Measurements from ENCODE around the gene OR7E24.
"Not testable (repeated sequence)": the region's sequence is repeated elsewhere in the genome, so short reads cannot be mapped to it uniquely, and the experiment has no call there.

Gene OR7E24

DNA sequence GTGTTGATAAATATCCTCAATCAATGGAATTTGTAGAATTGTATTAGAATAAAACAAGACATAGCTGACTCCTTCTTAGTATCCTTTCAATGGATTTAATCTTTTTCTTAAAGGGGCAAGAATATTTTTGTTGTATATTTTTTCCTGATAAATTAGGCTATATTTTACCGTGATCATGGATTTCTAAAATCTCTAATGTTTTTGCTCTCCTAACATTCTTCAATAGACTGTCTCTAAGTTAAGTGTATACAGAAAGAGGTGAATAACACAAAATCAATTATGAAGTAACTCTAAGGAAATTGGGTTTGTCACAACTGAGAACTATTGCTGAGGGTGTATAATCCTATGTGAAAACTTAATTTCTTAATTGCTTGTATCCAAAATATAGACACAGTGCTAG, at the start of gene OR7E24:
OR7E24 (plus strand) TSS at position 301 of the 400 bp plus-strand sequence. CDS start 114 bp downstream, outside the sequence.
- DNase-seq = no peak

DNA sequence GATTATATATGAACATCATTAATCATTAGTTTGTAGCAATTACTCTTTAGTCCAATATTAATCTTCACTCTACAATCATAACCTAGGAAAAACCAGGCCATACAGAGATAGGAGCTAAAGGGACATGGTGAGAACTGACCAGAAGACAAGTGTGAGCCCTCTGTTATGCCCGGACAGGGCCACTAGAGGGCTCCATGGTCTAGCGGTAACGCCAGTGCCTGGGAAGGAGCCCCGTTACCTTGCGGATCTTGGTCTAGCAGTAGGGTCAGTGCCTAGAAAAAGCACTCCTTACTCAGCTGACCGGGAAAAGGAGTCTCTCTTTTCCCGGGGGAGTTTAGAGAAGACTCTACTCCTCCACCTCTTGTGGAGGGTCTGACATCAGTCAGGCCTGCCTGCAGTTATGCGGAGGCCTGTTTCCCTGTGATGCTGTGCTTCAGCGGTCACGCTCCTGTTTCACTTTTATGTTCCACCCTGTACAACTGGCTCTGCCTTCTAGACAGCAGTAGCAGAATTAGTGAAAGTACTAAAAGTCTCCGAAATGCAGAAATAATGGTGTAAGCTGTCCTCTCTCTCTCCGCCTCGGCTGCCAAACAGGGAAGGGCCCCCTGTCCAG, 45.1 kb upstream of the OR7E24 start:
- DNase-seq = no peak

DNA sequence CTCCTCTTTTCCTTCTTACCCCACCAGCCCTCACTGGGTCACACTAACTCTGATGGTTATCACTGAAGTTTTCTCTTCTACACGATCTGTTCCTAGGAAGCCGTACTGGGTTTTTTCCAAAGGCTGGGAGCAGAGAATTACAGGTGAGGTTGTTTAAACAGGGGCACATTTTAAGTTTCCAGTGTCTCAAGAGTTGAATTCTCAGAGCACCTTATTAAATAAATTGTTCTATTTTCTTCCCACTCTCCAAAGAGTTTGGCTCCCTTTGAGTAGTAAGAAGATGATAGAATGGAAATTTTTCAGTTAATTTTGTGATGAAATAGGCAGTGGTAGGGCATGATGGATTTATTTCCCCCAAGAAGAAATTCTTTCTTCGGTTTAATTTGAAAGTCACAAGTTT, 31.2 kb upstream of the OR7E24 start, which contains the start of gene OR7D4:
OR7D4 (minus strand) TSS at position 101 of the 400 bp plus-strand sequence. CDS start 4,752 bp downstream, outside the sequence.
- no peak for DNase-seq

DNA sequence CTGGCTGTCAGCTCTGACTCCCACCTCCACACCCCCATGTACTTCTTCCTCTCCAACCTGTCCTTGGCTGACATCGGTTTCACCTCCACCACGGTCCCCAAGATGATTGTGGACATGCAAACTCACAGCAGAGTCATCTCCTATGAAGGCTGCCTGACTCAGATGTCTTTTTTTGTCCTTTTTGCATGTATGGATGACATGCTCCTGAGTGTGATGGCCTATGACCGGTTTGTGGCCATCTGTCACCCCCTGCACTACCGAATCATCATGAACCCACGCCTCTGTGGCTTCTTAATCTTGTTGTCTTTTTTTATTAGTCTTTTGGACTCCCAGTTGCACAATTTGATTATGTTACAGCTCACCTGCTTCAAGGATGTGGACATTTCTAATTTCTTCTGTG, 506 bp downstream of the OR7E24 start:
- DNase-seq = no peak

DNA sequence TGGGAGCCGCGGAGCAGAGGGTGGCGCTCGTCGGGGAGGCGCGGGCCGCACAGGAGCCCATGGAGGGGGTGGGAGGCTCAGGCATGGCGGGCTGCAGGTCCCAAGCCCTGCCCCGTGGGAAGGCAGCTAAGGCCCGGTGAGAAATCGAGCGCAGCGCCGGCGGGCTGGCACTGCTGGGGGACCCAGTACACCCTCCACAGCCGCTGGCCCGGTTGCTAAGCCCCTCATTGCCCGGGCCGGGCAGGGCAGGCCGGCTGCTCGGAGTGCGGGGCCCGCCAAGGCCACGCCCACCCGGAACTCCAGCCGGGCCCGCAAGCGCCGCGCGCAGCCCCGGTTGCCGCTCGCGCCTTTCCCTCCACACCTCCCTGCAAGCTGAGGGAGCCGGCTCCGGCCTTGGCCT, 32.8 kb downstream of the OR7E24 start:
- DNase-seq = not testable (repeated sequence)

DNA sequence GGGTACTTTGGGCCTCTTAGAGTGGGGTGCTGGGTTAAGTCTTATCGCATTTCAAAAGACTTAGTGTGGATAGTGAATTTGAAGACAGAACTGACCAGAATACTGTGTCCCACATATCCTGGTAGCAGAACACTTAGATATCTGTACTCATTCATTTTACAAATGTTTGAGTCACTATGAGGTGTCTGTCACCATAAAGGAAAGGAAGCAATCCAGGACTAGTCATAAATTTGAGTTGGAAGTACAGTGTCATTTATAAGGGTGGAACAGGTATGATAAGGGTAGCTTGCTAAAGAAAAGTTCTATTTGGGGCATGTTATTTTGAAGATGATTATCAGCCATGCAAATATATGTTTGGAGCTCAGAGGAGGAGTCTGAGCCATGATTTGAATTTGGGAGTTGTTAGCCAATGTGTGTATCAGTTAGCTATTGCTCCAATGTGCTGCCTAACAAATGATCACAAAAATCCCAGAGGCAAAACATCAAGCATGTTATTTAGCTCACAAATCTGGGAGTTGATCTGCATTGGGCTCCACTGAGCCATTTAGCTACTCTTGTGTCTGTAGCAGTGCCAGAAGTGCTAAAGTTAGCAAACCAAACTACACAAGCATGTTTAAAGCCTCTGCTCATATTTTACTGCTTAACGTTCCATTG, 38.6 kb downstream of the OR7E24 start:
- DNase-seq = no peak

DNA sequence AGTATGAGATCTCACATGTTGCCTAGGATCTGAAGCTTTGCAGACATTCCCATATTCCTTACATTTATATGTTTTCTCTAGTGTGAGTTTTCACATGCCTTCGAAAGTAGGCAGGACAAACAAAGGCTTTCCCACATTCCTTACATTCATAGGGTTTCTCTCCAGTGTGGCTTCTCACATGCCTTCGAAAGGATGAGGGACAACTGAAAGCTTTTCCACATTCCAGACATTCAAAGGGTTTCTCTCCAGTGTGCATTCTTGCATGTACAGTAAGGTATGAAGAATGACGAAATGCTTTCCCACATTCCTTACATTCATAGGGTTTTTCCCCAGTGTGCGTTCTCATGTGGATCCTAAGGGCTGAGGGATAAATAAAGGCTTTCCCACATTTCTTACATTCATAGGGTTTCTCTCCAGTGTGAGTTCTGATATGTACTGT, 44.7 kb downstream of the OR7E24 start:
- no peak for DNase-seq

DNA sequence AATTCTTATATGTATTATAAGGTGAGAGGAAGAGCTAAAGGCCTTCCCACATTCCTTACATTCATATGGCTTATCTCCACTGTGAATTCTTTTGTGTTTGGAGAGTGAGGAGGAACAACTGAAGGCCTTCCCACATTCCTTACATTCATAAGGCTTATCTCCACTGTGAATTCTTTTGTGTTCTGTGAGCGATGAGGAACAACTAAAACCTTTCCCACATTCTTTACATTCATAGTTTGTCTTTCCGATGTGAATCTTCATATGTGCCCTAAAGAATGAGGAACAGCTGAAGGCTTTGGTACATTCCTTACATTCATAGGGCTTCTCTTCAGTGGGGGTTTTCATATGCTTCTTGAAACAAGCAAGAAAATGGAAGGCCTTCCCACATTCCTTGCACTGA, 45.6 kb downstream of the OR7E24 start:
- no peak for DNase-seq

Data from NCI-H2107 (cell line).